GM23338 (cell line): Measurements from ENCODE around the gene MARCHF10. TPM values are rescaled to one million over a fixed set of nuclear protein-coding genes. Genes with fewer than 3 reads are reported as not detected.

ENCODE experiments used
- ATAC-seq: fragments of 200-7000 bp; cut with Tn5 transposase; 3 replicates; pipeline ENCODE4 v1.9.1; 2020
- DNase-seq: peaks from one replicate; pipeline ENCODE4 v3.0.0-alpha.2; 2015; ENCODE audit warnings: low spot score
- H2AFZ ChIP-seq: fragments of 200-600 bp; sonication (generic); 2 replicates; pipeline ENCODE4 v1.8.0; 2016; ENCODE audit warnings: antibody characterized with exemption, mild to moderate bottlenecking, moderate library complexity
- H3F3A ChIP-seq: fragments of 200-600 bp; sonication (generic); replicated peaks from 2 replicates; pipeline ENCODE4 v1.8.0; 2017; ENCODE audit warnings: antibody characterized with exemption, mixed run types, low read depth
- H3K27ac ChIP-seq: fragments of 200-600 bp; sonication (generic); 2 replicates; pipeline ENCODE4 v1.6.1; 2016; ENCODE audit warnings: low read depth
- H3K27me3 ChIP-seq: fragments of 200-600 bp; sonication (generic); 2 replicates; pipeline ENCODE4 v1.8.0; 2016; ENCODE audit warnings: mild to moderate bottlenecking, mixed run types, moderate library complexity; ENCODE audit not compliant: insufficient read depth
- H3K36me3 ChIP-seq: fragments of 200-600 bp; sonication (generic); 2 replicates; pipeline ENCODE4 v1.8.0; 2016; ENCODE audit warnings: mild to moderate bottlenecking; ENCODE audit not compliant: insufficient read depth
- H3K4me1 ChIP-seq: fragments of 200-600 bp; sonication (generic); 2 replicates; pipeline ENCODE4 v1.8.0; 2016; ENCODE audit warnings: mild to moderate bottlenecking, moderate library complexity; ENCODE audit not compliant: insufficient read depth
- H3K4me2 ChIP-seq: fragments of 200-600 bp; sonication (generic); 2 replicates; pipeline ENCODE4 v1.7.1; 2017; ENCODE audit warnings: mixed run types
- H3K4me3 ChIP-seq: fragments of 200-600 bp; sonication (generic); 2 replicates; pipeline ENCODE4 v1.6.1; 2016; ENCODE audit warnings: mixed run types
- H3K79me2 ChIP-seq: fragments of 200-600 bp; sonication (generic); replicated peaks from 2 replicates; pipeline ENCODE4 v1.8.0; 2017; ENCODE audit warnings: mild to moderate bottlenecking; ENCODE audit not compliant: insufficient read depth
- H3K9me2 ChIP-seq: fragments of 200-600 bp; sonication (generic); 2 replicates; pipeline ENCODE4 v1.8.0; 2017; ENCODE audit not compliant: insufficient read depth
- H4K20me1 ChIP-seq: fragments of 200-600 bp; sonication (generic); replicated peaks from 2 replicates; pipeline ENCODE4 v1.8.0; 2017; ENCODE audit warnings: mild to moderate bottlenecking; ENCODE audit not compliant: insufficient read depth
- H3K27ac Mint-ChIP-seq: 2 replicates; pipeline ENCODE4 v1.8.0; 2020; ENCODE audit warnings: inconsistent platforms, mild to moderate bottlenecking, moderate library complexity, mixed read lengths
- H3K27me3 Mint-ChIP-seq: 3 replicates; pipeline ENCODE4 v1.8.0; 2022; ENCODE audit warnings: low read depth, mild to moderate bottlenecking, moderate library complexity, mixed read lengths, inconsistent platforms; ENCODE audit not compliant: insufficient read depth, poor library complexity
- H3K36me3 Mint-ChIP-seq: 3 replicates; pipeline ENCODE4 v1.8.0; 2021; ENCODE audit warnings: low read depth, mild to moderate bottlenecking, inconsistent platforms, moderate library complexity, mixed read lengths
- H3K4me1 Mint-ChIP-seq: 3 replicates; pipeline ENCODE4 v1.8.0; 2020; ENCODE audit warnings: mild to moderate bottlenecking, inconsistent platforms, mixed read lengths
- H3K4me3 Mint-ChIP-seq: 3 replicates; pipeline ENCODE4 v1.8.0; 2021; ENCODE audit warnings: moderate library complexity, mild to moderate bottlenecking, inconsistent platforms, mixed read lengths
- H3K9me3 Mint-ChIP-seq: 3 replicates; pipeline ENCODE4 v1.8.0; 2020; ENCODE audit warnings: moderate library complexity, mild to moderate bottlenecking, inconsistent platforms, mixed read lengths
- CREB1 ChIP-seq: fragments of 250-450 bp; sonication (Bioruptor Pico); IDR thresholded peaks from 2 replicates; pipeline ENCODE4 v1.5.0; 2020; ENCODE audit warnings: low read depth, mild to moderate bottlenecking, moderate library complexity
- EZH2 ChIP-seq: fragments of 200-600 bp; sonication (generic); IDR thresholded peaks from one replicate; pipeline ENCODE4 v1.8.0; 2017; ENCODE audit warnings: antibody characterized with exemption, mild to moderate bottlenecking, low read depth; ENCODE audit not compliant: unreplicated experiment
- JUNB ChIP-seq: IDR thresholded peaks from one replicate; pipeline ENCODE4 v1.6.1; 2016; ENCODE audit warnings: antibody characterized with exemption; ENCODE audit not compliant: unreplicated experiment
- NANOG ChIP-seq: IDR thresholded peaks from 2 replicates; pipeline ENCODE4 v1.6.1; 2016; ENCODE audit warnings: antibody characterized with exemption, borderline replicate concordance
- POLR2AphosphoS5 ChIP-seq: IDR thresholded peaks from 2 replicates; pipeline ENCODE4 v1.6.1; 2016; ENCODE audit warnings: antibody characterized with exemption, low read depth
- REST ChIP-seq: IDR thresholded peaks from one replicate; pipeline ENCODE4 v1.6.1; 2018; ENCODE audit warnings: antibody characterized with exemption; ENCODE audit not compliant: unreplicated experiment
- STAT1 ChIP-seq: IDR thresholded peaks from one replicate; pipeline ENCODE4 v1.6.1; 2016; ENCODE audit warnings: antibody characterized with exemption; ENCODE audit not compliant: unreplicated experiment
- polyA plus RNA-seq: library from polyadenylated mRNA; unstranded; fragments of >200 nt; fragmentation: Nextera tagmentation; extraction: Ambion mirVana; gene quantifications from 2 replicates; pipeline ENCODE4 v1.2.1, GENCODE V29; 2016
- total RNA-seq: library from RNA; depleted of rRNA; stranded (reverse); fragments of >200 nt; shearing (Covaris generic); gene quantifications from 2 replicates; pipeline ENCODE4 v1.2.3, GENCODE V29; 2014
- TF ChIP-seq, protein P1 (sequence below): fragments of 250-450 bp; sonication (Bioruptor Pico); IDR thresholded peaks from 2 replicates; pipeline ENCODE4 v1.5.0; 2020; ENCODE audit warnings: mild to moderate bottlenecking, moderate library complexity

MARCHF10 gene
- total and polyA plus RNA-seq, 2 experiments from 2014 or later, result 0.50 TPM; not detected in 1

- Histone ChIP-seq H3F3A (no peaks in the 10 kb centered on the region), H3K4me3 (no peak overlapping the region), H2AFZ (peak overlapping the region; percentile 69; the same call in 1 of the 2 replicates), H3K4me2 (no peak overlapping the region), H3K27me3 (no peaks in the 10 kb centered on the region), H3K27ac (no peak overlapping the region), H3K9me2 (no peaks in the 10 kb centered on the region), H3K79me2 (no peaks in the 10 kb centered on the region), H3K36me3 (no peaks in the 10 kb centered on the region), H3K4me1 (peaks cover 7% of the 10 kb centered on the region), H4K20me1 (no peaks in the 10 kb centered on the region)
- Mint-ChIP-seq H3K9me3 (peaks cover 9% of the 10 kb centered on the region), H3K36me3 (no peaks in the 10 kb centered on the region; the same call in 2 of the 3 replicates), H3K4me3 (no peak overlapping the region; the same call in 2 of the 3 replicates), H3K27me3 (peaks cover 4% of the 10 kb centered on the region), H3K27ac (no peak overlapping the region), H3K4me1 (peaks cover 26% of the 10 kb centered on the region)
- no peak for TF ChIP-seq JUNB
- TF ChIP-seq NANOG, result no peak
- no peak for TF ChIP-seq STAT1
- TF ChIP-seq POLR2AphosphoS5, result no peak
- TF ChIP-seq EZH2, result no peak
- TF ChIP-seq, protein P1, sequence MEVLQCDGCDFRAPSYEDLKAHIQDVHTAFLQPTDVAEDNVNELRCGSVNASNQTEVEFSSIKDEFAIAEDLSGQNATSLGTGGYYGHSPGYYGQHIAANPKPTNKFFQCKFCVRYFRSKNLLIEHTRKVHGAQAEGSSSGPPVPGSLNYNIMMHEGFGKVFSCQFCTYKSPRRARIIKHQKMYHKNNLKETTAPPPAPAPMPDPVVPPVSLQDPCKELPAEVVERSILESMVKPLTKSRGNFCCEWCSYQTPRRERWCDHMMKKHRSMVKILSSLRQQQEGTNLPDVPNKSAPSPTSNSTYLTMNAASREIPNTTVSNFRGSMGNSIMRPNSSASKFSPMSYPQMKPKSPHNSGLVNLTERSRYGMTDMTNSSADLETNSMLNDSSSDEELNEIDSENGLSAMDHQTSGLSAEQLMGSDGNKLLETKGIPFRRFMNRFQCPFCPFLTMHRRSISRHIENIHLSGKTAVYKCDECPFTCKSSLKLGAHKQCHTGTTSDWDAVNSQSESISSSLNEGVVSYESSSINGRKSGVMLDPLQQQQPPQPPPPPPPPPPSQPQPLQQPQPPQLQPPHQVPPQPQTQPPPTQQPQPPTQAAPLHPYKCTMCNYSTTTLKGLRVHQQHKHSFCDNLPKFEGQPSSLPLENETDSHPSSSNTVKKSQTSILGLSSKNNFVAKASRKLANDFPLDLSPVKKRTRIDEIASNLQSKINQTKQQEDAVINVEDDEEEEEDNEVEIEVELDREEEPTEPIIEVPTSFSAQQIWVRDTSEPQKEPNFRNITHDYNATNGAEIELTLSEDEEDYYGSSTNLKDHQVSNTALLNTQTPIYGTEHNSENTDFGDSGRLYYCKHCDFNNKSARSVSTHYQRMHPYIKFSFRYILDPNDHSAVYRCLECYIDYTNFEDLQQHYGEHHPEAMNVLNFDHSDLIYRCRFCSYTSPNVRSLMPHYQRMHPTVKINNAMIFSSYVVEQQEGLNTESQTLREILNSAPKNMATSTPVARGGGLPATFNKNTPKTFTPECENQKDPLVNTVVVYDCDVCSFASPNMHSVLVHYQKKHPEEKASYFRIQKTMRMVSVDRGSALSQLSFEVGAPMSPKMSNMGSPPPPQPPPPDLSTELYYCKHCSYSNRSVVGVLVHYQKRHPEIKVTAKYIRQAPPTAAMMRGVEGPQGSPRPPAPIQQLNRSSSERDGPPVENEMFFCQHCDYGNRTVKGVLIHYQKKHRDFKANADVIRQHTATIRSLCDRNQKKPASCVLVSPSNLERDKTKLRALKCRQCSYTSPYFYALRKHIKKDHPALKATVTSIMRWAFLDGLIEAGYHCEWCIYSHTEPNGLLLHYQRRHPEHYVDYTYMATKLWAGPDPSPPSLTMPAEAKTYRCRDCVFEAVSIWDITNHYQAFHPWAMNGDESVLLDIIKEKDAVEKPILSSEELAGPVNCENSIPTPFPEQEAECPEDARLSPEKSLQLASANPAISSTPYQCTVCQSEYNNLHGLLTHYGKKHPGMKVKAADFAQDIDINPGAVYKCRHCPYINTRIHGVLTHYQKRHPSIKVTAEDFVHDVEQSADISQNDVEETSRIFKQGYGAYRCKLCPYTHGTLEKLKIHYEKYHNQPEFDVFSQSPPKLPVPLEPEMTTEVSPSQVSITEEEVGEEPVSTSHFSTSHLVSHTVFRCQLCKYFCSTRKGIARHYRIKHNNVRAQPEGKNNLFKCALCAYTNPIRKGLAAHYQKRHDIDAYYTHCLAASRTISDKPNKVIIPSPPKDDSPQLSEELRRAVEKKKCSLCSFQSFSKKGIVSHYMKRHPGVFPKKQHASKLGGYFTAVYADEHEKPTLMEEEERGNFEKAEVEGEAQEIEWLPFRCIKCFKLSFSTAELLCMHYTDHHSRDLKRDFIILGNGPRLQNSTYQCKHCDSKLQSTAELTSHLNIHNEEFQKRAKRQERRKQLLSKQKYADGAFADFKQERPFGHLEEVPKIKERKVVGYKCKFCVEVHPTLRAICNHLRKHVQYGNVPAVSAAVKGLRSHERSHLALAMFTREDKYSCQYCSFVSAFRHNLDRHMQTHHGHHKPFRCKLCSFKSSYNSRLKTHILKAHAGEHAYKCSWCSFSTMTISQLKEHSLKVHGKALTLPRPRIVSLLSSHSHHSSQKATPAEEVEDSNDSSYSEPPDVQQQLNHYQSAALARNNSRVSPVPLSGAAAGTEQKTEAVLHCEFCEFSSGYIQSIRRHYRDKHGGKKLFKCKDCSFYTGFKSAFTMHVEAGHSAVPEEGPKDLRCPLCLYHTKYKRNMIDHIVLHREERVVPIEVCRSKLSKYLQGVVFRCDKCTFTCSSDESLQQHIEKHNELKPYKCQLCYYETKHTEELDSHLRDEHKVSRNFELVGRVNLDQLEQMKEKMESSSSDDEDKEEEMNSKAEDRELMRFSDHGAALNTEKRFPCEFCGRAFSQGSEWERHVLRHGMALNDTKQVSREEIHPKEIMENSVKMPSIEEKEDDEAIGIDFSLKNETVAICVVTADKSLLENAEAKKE, result no peak
- TF ChIP-seq REST, result no peak
- no peak for TF ChIP-seq CREB1 (CRISPR knock-in tag)
- ATAC-seq (peak; percentile 64), DNase-seq (no peak)
Observed at GRCh38 chr17:62723842-62724241, 84.3 kb downstream of the MARCHF10 start.
